B cell (primary cell): ENCODE data around the gene BCAR1.

Source experiments
- EZH2 ChIP-seq: IDR thresholded peaks from 2 replicates; pipeline ENCODE4 v1.6.1; 2012; ENCODE audit warnings: borderline replicate concordance, low read depth, mild to moderate bottlenecking, moderate library complexity, low read length; ENCODE audit not compliant: insufficient read depth, poor library complexity, severe bottlenecking
- TF ChIP-seq, protein P1 (sequence below): fragments of 200-600 bp; IDR thresholded peaks from one replicate; pipeline ENCODE4 v1.8.0; 2022; ENCODE audit warnings: antibody characterized with exemption, mild to moderate bottlenecking

- TF ChIP-seq, protein P1, sequence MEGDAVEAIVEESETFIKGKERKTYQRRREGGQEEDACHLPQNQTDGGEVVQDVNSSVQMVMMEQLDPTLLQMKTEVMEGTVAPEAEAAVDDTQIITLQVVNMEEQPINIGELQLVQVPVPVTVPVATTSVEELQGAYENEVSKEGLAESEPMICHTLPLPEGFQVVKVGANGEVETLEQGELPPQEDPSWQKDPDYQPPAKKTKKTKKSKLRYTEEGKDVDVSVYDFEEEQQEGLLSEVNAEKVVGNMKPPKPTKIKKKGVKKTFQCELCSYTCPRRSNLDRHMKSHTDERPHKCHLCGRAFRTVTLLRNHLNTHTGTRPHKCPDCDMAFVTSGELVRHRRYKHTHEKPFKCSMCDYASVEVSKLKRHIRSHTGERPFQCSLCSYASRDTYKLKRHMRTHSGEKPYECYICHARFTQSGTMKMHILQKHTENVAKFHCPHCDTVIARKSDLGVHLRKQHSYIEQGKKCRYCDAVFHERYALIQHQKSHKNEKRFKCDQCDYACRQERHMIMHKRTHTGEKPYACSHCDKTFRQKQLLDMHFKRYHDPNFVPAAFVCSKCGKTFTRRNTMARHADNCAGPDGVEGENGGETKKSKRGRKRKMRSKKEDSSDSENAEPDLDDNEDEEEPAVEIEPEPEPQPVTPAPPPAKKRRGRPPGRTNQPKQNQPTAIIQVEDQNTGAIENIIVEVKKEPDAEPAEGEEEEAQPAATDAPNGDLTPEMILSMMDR = no peak
- no peak for TF ChIP-seq EZH2
Measured at GRCh38 chr16:75293772-75294171, 42.3 kb upstream of the BCAR1 start.
